Smooth muscle cell (in vitro differentiated cells): ENCODE data around the gene GPR183. TPM values are rescaled to one million over a fixed set of nuclear protein-coding genes. Genes with fewer than 3 reads are reported as not detected.

Experiments used
- DNase-seq: peaks from one replicate; lab custom pipeline; 2025; ENCODE audit not compliant: unreplicated experiment; lab: John Stamatoyannopoulos, UW
- H2AFZ ChIP-seq: fragments of 200-600 bp; sonication (generic); 2 replicates; pipeline ENCODE4 v1.6.0; 2016; ENCODE audit warnings: antibody characterized with exemption, low read depth, mild to moderate bottlenecking
- H3F3A ChIP-seq: fragments of 200-600 bp; sonication (generic); 2 replicates; pipeline ENCODE4 v1.6.0; 2017; ENCODE audit warnings: antibody characterized with exemption, low read depth
- H3K27ac ChIP-seq: fragments of 200-600 bp; sonication (generic); 2 replicates; pipeline ENCODE4 v1.5.1; 2016; ENCODE audit warnings: low read depth, mild to moderate bottlenecking
- H3K27me3 ChIP-seq: fragments of 200-600 bp; sonication (generic); 2 replicates; pipeline ENCODE4 v1.6.1; 2016; ENCODE audit warnings: low read depth, mild to moderate bottlenecking
- H3K36me3 ChIP-seq: fragments of 200-600 bp; sonication (generic); 2 replicates; pipeline ENCODE4 v1.5.1; 2016; ENCODE audit warnings: low read depth
- H3K4me1 ChIP-seq: fragments of 200-600 bp; sonication (generic); 2 replicates; pipeline ENCODE4 v1.5.1; 2016; ENCODE audit warnings: low read depth
- H3K4me2 ChIP-seq: fragments of 200-600 bp; sonication (generic); 2 replicates; pipeline ENCODE4 v1.6.0; 2016; ENCODE audit warnings: mild to moderate bottlenecking
- H3K4me3 ChIP-seq: fragments of 200-600 bp; sonication (generic); 2 replicates; pipeline ENCODE4 v1.5.1; 2016; ENCODE audit warnings: mild to moderate bottlenecking
- H3K79me2 ChIP-seq: fragments of 200-600 bp; sonication (generic); 2 replicates; pipeline ENCODE4 v1.6.0; 2016; ENCODE audit warnings: low read depth, mild to moderate bottlenecking
- H3K9ac ChIP-seq: fragments of 200-600 bp; sonication (generic); 2 replicates; pipeline ENCODE4 v1.6.0; 2016; ENCODE audit warnings: low read depth
- H3K9me3 ChIP-seq: fragments of 200-600 bp; sonication (generic); replicated peaks from 2 replicates; pipeline ENCODE4 v1.5.1; 2016; ENCODE audit warnings: low read depth
- H4K20me1 ChIP-seq: fragments of 200-600 bp; sonication (generic); 2 replicates; pipeline ENCODE4 v1.6.0; 2016; ENCODE audit warnings: low read depth
- WGBS: methylation state at CpG from one replicate; pipeline ENCODE4 v1.1.7; 2016; ENCODE audit warnings: low lambda C conversion rate; 5-methylcytosine and 5-hydroxymethylcytosine counted together
- polyA plus RNA-seq: library from polyadenylated mRNA; unstranded; fragments of >200 nt; fragmentation: Nextera tagmentation; extraction: Ambion mirVana; gene quantifications from 2 replicates; pipeline ENCODE4 v1.2.1, GENCODE V29; 2016
- total RNA-seq: library from RNA; depleted of rRNA; stranded (reverse); fragments of >200 nt; gene quantifications from 2 replicates; pipeline ENCODE4 v1.2.3, GENCODE V29; 2014
- TF ChIP-seq, protein P1 (sequence below): fragments of 200-600 bp; sonication (generic); IDR thresholded peaks from 2 replicates; pipeline ENCODE4 v1.5.1; 2017; ENCODE audit warnings: borderline replicate concordance, mild to moderate bottlenecking, antibody characterized with exemption; ENCODE audit not compliant: insufficient read depth, poor library complexity, severe bottlenecking

The GPR183 gene
- total and polyA plus RNA-seq, 2 experiments from 2014 or later = 32.4 to 33.0 TPM

DNA sequence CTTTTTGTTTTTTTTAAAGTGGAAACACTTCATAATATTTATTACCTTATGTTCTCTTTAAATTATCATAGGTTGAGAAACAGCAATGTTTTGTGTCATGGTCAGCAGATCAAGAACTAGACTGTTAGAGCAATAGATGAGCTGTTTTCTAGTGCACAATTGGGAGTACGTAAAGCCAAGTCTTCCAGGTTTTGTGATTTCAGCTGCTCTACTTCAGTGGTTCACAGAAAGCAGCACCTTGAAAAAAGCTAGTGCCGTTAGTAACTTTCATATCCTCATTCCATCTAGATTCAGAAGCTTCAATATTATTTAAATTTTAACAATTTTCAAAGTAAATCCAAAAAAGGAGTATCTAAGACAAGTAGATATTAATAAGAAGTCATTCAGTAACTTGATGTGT lies 50.9 kb downstream of the GPR183 start:
- Histone ChIP-seq H3K79me2 (no peaks in the 10 kb centered on the region), H3K9ac (no peak overlapping the region), H3K27ac (no peak overlapping the region), H3K4me2 (peak overlapping the region; percentile 7), H4K20me1 (peaks cover 9% of the 10 kb centered on the region), H3K36me3 (no peaks in the 10 kb centered on the region), H3K27me3 (no peaks in the 10 kb centered on the region), H3K4me3 (no peak overlapping the region), H3K9me3 (no peaks in the 10 kb centered on the region), H2AFZ (no peak overlapping the region), H3K4me1 (peaks cover 9% of the 10 kb centered on the region), H3F3A (no peaks in the 10 kb centered on the region)
- no peak for DNase-seq
- TF ChIP-seq, protein P1, sequence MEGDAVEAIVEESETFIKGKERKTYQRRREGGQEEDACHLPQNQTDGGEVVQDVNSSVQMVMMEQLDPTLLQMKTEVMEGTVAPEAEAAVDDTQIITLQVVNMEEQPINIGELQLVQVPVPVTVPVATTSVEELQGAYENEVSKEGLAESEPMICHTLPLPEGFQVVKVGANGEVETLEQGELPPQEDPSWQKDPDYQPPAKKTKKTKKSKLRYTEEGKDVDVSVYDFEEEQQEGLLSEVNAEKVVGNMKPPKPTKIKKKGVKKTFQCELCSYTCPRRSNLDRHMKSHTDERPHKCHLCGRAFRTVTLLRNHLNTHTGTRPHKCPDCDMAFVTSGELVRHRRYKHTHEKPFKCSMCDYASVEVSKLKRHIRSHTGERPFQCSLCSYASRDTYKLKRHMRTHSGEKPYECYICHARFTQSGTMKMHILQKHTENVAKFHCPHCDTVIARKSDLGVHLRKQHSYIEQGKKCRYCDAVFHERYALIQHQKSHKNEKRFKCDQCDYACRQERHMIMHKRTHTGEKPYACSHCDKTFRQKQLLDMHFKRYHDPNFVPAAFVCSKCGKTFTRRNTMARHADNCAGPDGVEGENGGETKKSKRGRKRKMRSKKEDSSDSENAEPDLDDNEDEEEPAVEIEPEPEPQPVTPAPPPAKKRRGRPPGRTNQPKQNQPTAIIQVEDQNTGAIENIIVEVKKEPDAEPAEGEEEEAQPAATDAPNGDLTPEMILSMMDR = no peak
- 93% methylated on average over 2 of the region's 2 CpGs for WGBS

DNA sequence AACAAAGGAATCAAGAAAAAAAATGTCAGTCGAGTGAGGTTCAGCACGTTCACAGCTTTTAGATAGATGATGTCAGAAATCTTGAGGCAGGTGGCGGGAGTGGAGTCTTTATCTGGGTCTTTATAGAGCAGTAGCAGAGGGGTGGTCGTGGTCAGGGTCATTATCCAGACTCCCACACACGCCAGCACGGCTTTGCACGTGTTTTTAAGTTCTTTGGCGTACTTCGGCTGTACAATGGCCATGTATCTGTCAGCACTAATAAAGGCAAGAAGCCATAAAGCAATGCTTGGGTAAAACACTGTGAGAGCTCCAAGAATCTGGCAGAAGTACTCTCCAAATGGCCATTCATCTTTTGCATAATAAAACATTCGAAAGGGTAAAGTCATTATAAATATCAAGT lies 51.9 kb downstream of the GPR183 start:
- Histone ChIP-seq H3K4me1 (peaks cover 9% of the 10 kb centered on the region), H3K9me3 (no peaks in the 10 kb centered on the region), H3K36me3 (no peaks in the 10 kb centered on the region), H3K27ac (no peak overlapping the region), H3K79me2 (no peaks in the 10 kb centered on the region), H4K20me1 (peaks cover 5% of the 10 kb centered on the region), H3K4me3 (no peak overlapping the region), H3K27me3 (no peaks in the 10 kb centered on the region), H2AFZ (no peak overlapping the region), H3K4me2 (no peak overlapping the region), H3F3A (no peaks in the 10 kb centered on the region), H3K9ac (no peak overlapping the region)
- no peak for DNase-seq
- WGBS = 89% methylated on average over 10 of the region's 10 CpGs
- TF ChIP-seq, protein P1 = no peak

DNA sequence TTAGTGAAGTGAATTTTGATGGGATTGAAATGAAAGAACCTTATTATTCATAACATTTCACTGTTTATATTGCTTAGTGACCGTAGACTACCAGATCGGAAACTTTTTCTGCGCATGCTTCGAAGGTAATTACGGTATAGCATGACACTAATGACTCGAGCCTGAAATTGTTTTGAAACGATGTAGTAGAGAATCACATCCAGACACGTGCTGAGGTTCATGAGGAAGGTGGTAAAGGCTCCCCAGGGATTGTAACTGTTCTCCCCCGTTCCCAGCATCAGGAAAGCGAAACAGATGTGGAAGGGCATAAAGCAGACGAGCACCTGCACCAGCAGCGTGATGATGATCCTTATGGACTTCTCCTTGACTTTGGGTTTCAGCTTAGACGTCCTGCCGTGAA lies 52.4 kb downstream of the GPR183 start:
- Histone ChIP-seq H3K4me2 (no peak overlapping the region), H3K79me2 (no peaks in the 10 kb centered on the region), H3K36me3 (no peaks in the 10 kb centered on the region), H3K9me3 (no peaks in the 10 kb centered on the region), H4K20me1 (peaks cover 5% of the 10 kb centered on the region), H3F3A (no peaks in the 10 kb centered on the region), H3K4me3 (no peak overlapping the region), H2AFZ (no peak overlapping the region), H3K9ac (no peak overlapping the region), H3K27me3 (no peaks in the 10 kb centered on the region), H3K4me1 (peaks cover 9% of the 10 kb centered on the region), H3K27ac (no peak overlapping the region)
- DNase-seq = no peak
- TF ChIP-seq, protein P1 = no peak
- WGBS = 95% methylated on average over 14 of the region's 14 CpGs

DNA sequence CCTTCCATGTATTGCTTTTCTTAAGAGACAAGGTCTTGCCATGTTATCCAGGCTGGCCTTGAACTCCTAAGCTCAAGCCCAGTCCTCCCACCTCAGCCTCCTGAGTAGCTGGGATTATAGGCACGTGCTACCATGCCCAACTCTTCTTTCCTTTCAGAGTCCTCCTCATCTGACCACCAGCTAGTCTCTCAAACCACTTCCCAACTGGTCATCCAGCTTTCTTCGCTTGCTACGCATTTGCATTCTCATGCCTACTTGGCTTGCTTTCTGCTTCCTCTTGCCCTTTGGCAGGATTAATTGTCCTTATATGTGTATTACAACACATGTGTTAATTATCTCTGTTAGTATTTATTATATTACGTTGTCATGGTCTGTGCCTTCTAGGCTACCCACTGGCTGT lies 55.3 kb downstream of the GPR183 start:
- TF ChIP-seq, protein P1 = no peak
- Histone ChIP-seq H3K4me1 (peaks cover under 1% of the 10 kb centered on the region), H3K9ac (no peak overlapping the region), H3K27ac (peak overlapping the region; percentile 28), H3K27me3 (no peaks in the 10 kb centered on the region), H3K9me3 (no peaks in the 10 kb centered on the region), H2AFZ (no peak overlapping the region), H3K4me3 (no peak overlapping the region), H3K4me2 (no peak overlapping the region), H3F3A (no peaks in the 10 kb centered on the region), H3K79me2 (no peaks in the 10 kb centered on the region), H3K36me3 (no peaks in the 10 kb centered on the region), H4K20me1 (peaks cover 5% of the 10 kb centered on the region)
- no peak for DNase-seq
- 94% methylated on average over 4 of the region's 4 CpGs for WGBS
